ENCODE data around the gene TRMT2A. TPM values are rescaled to one million over a fixed set of nuclear protein-coding genes. Genes with fewer than 3 reads are reported as not detected.

The TRMT2A gene
- total RNA-seq, 4 donors from 2014 or later, result 33.0 to 62.9 (median 46.7) TPM

DNA sequence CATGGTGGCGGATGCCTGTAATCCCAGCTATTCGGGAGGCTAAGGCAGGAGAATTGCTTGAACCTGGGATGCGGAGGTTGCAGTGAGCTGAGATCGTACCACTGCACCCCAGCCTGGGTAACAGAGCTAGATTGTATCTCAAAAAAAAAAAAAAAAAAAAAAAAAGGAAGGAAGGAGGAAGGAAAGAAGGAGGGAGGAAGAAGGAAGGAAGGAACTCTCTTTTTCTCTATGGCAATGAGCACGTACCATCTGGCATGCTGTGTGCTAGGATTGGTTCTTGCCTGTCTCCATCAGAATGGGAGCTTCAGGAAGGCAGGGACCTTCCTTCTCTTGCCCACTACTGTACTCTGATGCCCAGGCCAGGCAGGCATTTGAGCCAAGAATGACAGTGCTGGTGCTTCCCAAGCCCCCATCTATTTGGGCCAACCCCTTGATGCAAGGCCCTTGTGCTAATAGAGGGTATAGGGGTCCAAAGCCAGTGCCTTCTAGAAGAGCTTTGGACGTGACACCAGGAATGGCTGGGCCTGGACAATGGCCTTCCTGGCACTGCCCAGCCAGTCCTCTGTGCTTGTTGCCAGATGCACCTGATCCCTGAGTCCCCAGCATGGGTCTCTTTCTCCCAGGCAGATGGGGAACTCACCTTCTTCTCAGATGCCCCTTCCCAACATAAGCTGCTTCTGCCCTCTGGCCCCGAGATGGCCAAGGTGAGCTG, 47.5 kb downstream of the TRMT2A start:
- TF ChIP-seq, protein P1, sequence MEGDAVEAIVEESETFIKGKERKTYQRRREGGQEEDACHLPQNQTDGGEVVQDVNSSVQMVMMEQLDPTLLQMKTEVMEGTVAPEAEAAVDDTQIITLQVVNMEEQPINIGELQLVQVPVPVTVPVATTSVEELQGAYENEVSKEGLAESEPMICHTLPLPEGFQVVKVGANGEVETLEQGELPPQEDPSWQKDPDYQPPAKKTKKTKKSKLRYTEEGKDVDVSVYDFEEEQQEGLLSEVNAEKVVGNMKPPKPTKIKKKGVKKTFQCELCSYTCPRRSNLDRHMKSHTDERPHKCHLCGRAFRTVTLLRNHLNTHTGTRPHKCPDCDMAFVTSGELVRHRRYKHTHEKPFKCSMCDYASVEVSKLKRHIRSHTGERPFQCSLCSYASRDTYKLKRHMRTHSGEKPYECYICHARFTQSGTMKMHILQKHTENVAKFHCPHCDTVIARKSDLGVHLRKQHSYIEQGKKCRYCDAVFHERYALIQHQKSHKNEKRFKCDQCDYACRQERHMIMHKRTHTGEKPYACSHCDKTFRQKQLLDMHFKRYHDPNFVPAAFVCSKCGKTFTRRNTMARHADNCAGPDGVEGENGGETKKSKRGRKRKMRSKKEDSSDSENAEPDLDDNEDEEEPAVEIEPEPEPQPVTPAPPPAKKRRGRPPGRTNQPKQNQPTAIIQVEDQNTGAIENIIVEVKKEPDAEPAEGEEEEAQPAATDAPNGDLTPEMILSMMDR (IDR thresholded peaks at IDR 0.05; ENCODE audit: low read depth), result no peak

DNA sequence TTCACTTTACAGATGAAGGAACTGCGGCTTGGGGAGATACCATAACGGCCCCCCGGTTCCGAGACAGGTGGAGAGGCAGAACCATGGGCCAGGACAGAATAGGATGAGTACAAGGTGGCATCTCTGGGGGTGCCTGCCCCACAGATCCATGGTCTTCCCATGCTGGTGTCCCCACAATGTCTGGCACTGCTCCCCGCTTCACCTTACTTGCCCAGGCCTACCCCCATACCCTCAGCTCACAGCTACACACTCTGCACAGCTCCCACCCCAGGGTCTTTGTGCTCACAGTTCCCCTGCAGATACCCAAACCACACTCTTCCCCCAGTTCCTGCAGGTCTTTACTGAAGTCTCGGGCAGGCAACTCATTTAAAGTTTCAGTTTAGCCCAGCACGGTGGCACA, 48.4 kb downstream of the TRMT2A start:
- TF ChIP-seq, protein P1 (IDR thresholded peaks at IDR 0.05; ENCODE audit: low read depth), result no peak

DNA sequence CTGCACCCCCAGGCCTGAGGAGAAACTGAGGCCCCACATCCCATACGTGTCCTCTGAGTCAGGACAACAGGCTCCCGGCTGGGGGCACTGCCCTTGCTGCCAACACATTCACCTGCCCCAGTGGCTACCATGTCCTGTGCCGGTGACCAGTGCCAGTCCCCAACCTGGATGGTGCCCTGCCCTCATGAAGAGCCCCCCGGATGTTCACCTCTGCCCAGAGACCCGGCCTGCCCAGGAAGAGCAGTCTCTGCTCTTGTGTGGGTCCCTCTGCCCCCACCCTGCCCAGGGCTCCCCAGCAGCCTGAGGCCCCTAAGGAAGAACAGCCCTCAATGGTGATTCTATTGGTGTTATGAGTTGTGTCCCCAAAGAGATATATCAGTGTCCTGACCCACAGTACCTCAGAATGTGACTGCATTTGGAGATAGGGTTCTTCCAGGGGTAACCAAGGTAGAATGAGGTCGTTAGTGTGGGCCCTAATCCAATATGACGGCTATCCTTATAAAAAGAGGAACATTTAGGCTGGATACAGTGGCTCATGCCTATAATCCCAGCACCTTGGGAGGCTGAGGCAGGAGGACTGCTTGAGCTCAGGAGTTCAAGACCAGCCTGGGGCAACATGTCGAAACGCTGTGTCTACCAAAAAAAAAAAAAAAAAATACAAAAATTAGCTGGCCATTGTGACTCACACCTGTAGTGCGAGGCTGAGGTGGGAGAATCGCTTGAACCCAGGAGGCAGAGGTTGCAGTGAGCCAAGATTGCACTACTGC, 50.2 kb downstream of the TRMT2A start:
- TF ChIP-seq, protein P1 (IDR thresholded peaks at IDR 0.05; ENCODE audit: low read depth), result no peak

DNA sequence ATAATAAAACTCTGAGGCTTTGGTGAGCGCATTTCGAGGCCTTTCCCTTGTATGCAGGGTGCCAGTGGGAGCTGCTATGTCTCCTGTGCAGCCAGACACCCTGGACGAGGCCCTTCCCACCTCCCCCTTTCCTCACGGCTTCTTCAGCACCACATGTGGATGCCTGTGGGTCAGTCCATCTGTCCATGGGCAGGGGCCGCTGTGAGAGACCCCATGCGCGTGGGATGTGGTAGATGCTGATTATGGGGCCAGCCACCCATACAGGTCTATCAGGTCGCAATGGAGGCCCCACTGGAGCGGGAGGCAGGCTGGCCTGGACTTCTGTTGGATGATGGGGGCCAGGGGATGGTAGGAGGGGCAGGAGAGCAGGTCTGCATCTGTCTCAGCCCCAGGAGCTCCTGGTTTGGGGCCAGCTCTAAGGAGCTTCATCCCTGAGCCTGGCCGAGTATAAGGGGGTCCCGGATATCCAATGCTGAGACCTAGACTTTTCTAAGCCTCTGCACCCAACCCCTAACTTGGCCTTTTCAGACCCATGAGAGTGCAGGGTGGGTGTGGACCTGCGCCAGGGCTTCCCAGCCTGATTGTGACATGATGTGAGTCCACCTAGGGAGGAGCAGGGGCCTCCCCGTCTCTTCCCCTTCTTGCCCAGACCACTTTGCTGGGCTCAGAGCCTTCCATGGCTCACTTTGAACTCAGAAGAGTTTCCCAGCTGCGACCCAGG, 51.0 kb downstream of the TRMT2A start:
- TF ChIP-seq, protein P1 (IDR thresholded peaks at IDR 0.05; ENCODE audit: low read depth), result no peak

DNA sequence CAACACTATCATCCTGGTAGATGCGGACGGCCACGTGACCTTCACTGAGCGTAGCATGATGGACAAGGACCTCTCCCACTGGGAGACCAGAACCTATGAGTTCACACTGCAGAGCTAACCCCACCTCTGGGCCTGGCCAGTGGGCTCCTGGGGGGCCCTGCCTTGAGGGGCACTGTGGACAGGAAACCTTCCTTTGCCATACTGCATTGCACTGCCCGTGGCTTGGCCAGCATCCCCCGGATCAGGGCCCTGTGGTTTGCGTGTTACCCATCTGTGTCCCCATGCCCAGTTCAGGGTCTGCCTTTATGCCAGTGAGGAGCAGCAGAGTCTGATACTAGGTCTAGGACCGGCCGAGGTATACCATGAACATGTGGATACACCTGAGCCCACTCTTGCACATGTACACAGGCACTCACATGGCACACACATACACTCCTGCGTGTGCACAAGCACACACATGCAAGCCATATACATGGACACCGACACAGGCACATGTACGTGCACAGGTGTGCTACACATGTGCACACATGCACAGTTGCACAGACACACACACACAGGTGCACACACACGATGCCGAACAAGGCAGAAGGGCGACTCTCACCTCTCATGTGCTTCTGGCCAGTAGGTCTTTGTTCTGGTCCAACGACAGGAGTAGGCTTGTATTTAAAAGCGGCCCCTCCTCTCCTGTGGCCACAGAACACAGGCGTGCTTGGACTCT, 52.3 kb downstream of the TRMT2A start:
- TF ChIP-seq, protein P1 (IDR thresholded peaks at IDR 0.05; ENCODE audit: low read depth), result no peak

DNA sequence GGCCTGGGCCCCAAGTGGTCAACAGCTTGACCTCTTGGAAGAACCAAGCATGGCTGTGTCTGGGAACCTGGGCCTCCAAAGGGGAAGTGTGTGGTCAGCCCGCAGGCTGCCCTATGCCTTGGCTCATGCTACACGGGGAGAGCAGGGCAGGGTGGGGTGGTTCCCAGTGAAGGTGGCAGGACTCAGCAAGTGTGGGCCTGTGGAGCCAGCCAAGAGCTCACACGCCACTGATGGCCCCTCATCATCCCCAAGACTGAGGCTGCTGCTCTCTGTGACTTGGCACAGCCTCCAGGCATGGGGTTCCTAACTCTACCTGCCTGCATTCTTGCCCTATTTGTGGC, 52.9 kb downstream of the TRMT2A start:
- TF ChIP-seq, protein P1 (IDR thresholded peaks at IDR 0.05; ENCODE audit: low read depth), result no peak
